Transverse colon (tissue), 4 donors: ENCODE data around the gene FABP3.

Experiments used
- EP300 ChIP-seq: sonication (generic); formaldehyde crosslinking; IDR thresholded peaks from one replicate; pipeline ENCODE4 v1.6.1; 2017; ENCODE audit warnings: antibody characterized with exemption, low read depth
- POLR2A ChIP-seq: fragments of 450-650 bp; IDR thresholded peaks from one replicate; pipeline ENCODE4 v1.6.1; 2016; ENCODE audit warnings: antibody characterized with exemption, mild to moderate bottlenecking, moderate library complexity
- POLR2AphosphoS5 ChIP-seq, 3 donors: sonication (generic); formaldehyde crosslinking; IDR thresholded peaks; one replicate each; pipeline ENCODE4 v1.6.1; 2016; ENCODE audit warnings: antibody characterized with exemption in 3 of 3
- TF ChIP-seq, protein P1 (sequence below), 5 experiments: fragments of 200-600 bp in 3 of 5; fragments of 450-650 bp in 2 of 5; sonication (generic) in 3 of 5; IDR thresholded peaks; 1 replicate in 2 of 5; 2 replicates in 3 of 5; pipeline ENCODE4 v1.5.1; 2016 to 2017; ENCODE audit warnings: antibody characterized with exemption in 5 of 5, inconsistent platforms in 3 of 5, mild to moderate bottlenecking in 2 of 5, moderate library complexity in 1 of 5

DNA sequence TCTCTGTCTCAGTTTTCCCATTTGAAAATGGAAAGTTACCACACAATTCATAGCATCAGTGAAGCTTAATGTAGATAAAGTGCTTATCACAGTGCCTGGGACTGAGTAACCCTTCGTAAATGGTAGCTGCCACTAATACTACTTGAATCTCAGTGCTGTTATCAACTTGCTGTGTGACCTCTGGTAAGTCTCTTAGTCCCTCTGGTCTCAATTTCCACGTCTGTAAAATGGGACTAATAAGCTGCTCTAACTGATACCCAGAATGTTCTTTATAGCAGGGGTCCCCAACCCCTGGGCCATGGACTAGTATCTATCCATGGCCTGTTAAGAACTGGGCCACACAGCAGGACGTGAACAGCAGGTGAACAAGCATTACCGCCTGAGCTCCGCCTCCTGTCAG is 47.8 kb upstream of the FABP3 start:
- TF ChIP-seq EP300 (no peak), POLR2A (no peak), POLR2AphosphoS5 (IDR thresholded peaks at IDR 0.05) (no peak)
- TF ChIP-seq, protein P1, sequence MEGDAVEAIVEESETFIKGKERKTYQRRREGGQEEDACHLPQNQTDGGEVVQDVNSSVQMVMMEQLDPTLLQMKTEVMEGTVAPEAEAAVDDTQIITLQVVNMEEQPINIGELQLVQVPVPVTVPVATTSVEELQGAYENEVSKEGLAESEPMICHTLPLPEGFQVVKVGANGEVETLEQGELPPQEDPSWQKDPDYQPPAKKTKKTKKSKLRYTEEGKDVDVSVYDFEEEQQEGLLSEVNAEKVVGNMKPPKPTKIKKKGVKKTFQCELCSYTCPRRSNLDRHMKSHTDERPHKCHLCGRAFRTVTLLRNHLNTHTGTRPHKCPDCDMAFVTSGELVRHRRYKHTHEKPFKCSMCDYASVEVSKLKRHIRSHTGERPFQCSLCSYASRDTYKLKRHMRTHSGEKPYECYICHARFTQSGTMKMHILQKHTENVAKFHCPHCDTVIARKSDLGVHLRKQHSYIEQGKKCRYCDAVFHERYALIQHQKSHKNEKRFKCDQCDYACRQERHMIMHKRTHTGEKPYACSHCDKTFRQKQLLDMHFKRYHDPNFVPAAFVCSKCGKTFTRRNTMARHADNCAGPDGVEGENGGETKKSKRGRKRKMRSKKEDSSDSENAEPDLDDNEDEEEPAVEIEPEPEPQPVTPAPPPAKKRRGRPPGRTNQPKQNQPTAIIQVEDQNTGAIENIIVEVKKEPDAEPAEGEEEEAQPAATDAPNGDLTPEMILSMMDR (IDR thresholded peaks at IDR 0.05): no peak
